ENCODE results near the gene SAFB.
A peak's percentile ranks its signal among the peaks of the same experiment; 100 is the strongest.

SAFB gene

GRCh38 chr19:5618591-5618990, 4.3 kb upstream of the SAFB start:
- Histone ChIP-seq H3K4me3 (ENCODE audit: severe bottlenecking) (no peak overlapping the region), H3K9me3 (ENCODE audit: severe bottlenecking) (no peaks in the 10 kb centered on the region), H3K36me3 (ENCODE audit: low read depth) (peaks cover 75% of the 10 kb centered on the region), H3K4me1 (ENCODE audit: insufficient read depth, poor library complexity, severe bottlenecking) (peaks cover 12% of the 10 kb centered on the region), H3K27me3 (ENCODE audit: insufficient read depth, poor library complexity, severe bottlenecking) (no peaks in the 10 kb centered on the region), H3K27ac (ENCODE audit: poor library complexity, severe bottlenecking) (no peak overlapping the region)
- DNase-seq (ENCODE audit: low spot score), result no peak
- ATAC-seq (ENCODE audit: low read depth), result no peak
- TF ChIP-seq, protein P1, sequence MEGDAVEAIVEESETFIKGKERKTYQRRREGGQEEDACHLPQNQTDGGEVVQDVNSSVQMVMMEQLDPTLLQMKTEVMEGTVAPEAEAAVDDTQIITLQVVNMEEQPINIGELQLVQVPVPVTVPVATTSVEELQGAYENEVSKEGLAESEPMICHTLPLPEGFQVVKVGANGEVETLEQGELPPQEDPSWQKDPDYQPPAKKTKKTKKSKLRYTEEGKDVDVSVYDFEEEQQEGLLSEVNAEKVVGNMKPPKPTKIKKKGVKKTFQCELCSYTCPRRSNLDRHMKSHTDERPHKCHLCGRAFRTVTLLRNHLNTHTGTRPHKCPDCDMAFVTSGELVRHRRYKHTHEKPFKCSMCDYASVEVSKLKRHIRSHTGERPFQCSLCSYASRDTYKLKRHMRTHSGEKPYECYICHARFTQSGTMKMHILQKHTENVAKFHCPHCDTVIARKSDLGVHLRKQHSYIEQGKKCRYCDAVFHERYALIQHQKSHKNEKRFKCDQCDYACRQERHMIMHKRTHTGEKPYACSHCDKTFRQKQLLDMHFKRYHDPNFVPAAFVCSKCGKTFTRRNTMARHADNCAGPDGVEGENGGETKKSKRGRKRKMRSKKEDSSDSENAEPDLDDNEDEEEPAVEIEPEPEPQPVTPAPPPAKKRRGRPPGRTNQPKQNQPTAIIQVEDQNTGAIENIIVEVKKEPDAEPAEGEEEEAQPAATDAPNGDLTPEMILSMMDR (IDR thresholded peaks at IDR 0.05; ENCODE audit: poor library complexity, severe bottlenecking), result no peak

- Histone ChIP-seq H3K27ac (ENCODE audit: poor library complexity, severe bottlenecking) (no peak overlapping the region), H3K4me3 (ENCODE audit: severe bottlenecking) (no peak overlapping the region), H3K9me3 (ENCODE audit: severe bottlenecking) (no peaks in the 10 kb centered on the region), H3K4me1 (ENCODE audit: insufficient read depth, poor library complexity, severe bottlenecking) (peaks cover 15% of the 10 kb centered on the region), H3K36me3 (ENCODE audit: low read depth) (peaks cover 68% of the 10 kb centered on the region), H3K27me3 (ENCODE audit: insufficient read depth, poor library complexity, severe bottlenecking) (no peaks in the 10 kb centered on the region)
- TF ChIP-seq, protein P1 (IDR thresholded peaks at IDR 0.05; ENCODE audit: poor library complexity, severe bottlenecking), result no peak
- DNase-seq (ENCODE audit: low spot score) (no peak), ATAC-seq (ENCODE audit: low read depth) (no peak)
Measured at GRCh38 chr19:5619946-5620345, 2.9 kb upstream of the SAFB start.

GRCh38 chr19:5621311-5621944, 1.5 kb upstream of the SAFB start:
- no peak for DNase-seq (ENCODE audit: low spot score)

DNA sequence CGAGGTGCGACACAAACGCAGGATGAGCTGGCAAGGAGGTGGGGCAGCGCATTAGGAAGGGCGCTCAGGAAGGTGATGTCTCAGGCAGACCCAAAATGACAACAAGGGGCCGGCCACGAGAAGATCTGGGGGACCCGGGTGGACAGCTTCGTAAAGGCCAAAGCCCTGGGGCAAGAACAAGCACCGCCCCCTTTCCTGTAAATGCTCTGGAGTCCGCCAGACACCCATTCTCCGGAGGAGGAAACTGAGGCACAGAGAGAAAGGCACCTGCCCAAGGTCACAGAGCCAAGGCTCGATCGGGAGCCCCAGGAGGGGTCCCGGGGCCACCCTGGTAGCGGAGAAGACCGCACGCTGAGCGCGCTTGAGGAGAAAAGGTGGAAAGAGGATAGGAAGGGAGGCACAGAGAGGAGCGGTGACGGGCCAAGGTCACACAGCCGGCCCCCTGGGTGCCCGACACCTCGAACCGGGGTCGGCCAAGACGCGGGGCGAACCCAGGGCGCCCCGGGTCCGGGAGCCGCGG, 878 bp upstream of the SAFB start:
- H3K36me3 ChIP-seq (ENCODE audit: low read depth), result peaks cover 70% of the 10 kb centered on the region
- peak overlapping the region; percentile 49 for H3K27ac ChIP-seq (ENCODE audit: poor library complexity, severe bottlenecking)
- DNase-seq (ENCODE audit: low spot score) (no peak), ATAC-seq (ENCODE audit: low read depth) (no peak)
- no peaks in the 10 kb centered on the region for H3K9me3 ChIP-seq (ENCODE audit: severe bottlenecking)
- peak overlapping the region; percentile 84 for H3K4me3 ChIP-seq (ENCODE audit: severe bottlenecking)
- H3K4me1 ChIP-seq (ENCODE audit: insufficient read depth, poor library complexity, severe bottlenecking), result peaks cover 20% of the 10 kb centered on the region
- TF ChIP-seq, protein P1 (IDR thresholded peaks at IDR 0.05; ENCODE audit: poor library complexity, severe bottlenecking), result no peak
- H3K27me3 ChIP-seq (ENCODE audit: insufficient read depth, poor library complexity, severe bottlenecking), result no peaks in the 10 kb centered on the region

More at GRCh38 chr19:5621311-5621944, 1.5 kb upstream of the SAFB start:
- no peaks in the 10 kb centered on the region for H3K9me3 ChIP-seq (ENCODE audit: severe bottlenecking)
- TF ChIP-seq, protein P1 (IDR thresholded peaks at IDR 0.05; ENCODE audit: poor library complexity, severe bottlenecking), result no peak
- no peak overlapping the region for H3K27ac ChIP-seq (ENCODE audit: poor library complexity, severe bottlenecking)
- no peaks in the 10 kb centered on the region for H3K27me3 ChIP-seq (ENCODE audit: insufficient read depth, poor library complexity, severe bottlenecking)
- peaks cover 20% of the 10 kb centered on the region for H3K4me1 ChIP-seq (ENCODE audit: insufficient read depth, poor library complexity, severe bottlenecking)
- peaks cover 68% of the 10 kb centered on the region for H3K36me3 ChIP-seq (ENCODE audit: low read depth)
- ATAC-seq (ENCODE audit: low read depth), result no peak
- peak overlapping the region; percentile 84 for H3K4me3 ChIP-seq (ENCODE audit: severe bottlenecking)

DNA sequence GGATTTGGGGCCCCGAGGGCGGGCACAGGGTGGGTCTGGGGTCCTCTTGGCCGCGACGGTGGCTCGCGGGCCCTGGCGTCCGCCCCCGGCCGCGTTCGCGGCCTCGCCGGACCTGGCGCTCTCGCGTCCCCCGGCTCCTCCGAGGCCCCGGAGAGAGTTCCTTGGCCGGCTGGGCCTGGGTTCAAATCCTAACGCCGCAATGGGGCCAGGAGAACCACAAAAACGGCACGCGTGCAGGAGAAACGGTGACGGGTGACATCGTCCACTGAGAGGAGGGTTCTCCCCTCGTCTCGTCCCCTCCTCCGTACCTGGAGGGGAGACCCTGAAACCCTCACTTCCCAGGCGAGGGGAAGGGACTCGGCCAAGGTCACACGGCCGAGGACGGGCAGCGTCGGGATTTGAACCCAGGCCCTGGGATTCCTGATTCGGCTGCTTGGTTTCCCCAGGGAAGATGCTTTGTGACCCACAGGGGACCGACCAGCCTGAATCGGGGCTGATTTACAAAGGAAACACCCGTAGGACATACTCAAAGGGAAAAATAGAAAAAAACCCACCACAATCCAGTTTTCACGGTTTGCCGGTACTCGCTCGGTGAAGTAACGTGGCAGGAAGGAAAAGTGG, 624 bp downstream of the SAFB start:
- H3K36me3 ChIP-seq (ENCODE audit: low read depth), result peaks cover 70% of the 10 kb centered on the region

More for the DNA sequence above, 624 bp downstream of the SAFB start:
- no peak for ATAC-seq (ENCODE audit: low read depth)
- H3K4me1 ChIP-seq (ENCODE audit: insufficient read depth, poor library complexity, severe bottlenecking), result peaks cover 20% of the 10 kb centered on the region
- H3K27ac ChIP-seq (ENCODE audit: poor library complexity, severe bottlenecking), result peak overlapping the region; percentile 43
- no peaks in the 10 kb centered on the region for H3K9me3 ChIP-seq (ENCODE audit: severe bottlenecking)
- H3K4me3 ChIP-seq (ENCODE audit: severe bottlenecking), result peak overlapping the region; percentile 84
- no peaks in the 10 kb centered on the region for H3K27me3 ChIP-seq (ENCODE audit: insufficient read depth, poor library complexity, severe bottlenecking)
- TF ChIP-seq, protein P1 (IDR thresholded peaks at IDR 0.05; ENCODE audit: poor library complexity, severe bottlenecking), result no peak
- no peak for DNase-seq (ENCODE audit: low spot score)

Measured in RWPE2 (cell line).